Parathyroid adenoma (tissue), 2 donors: ENCODE results near the gene RNU1-4.
"Not testable (repeated sequence)": the region's sequence is repeated elsewhere in the genome, so short reads cannot be mapped to it uniquely, and the experiment has no call there.

ENCODE experiments used
- H2AFZ ChIP-seq: fragments of 300-600 bp; sonication (generic); one replicate; pipeline ENCODE4 v1.7.0; 2017; ENCODE audit warnings: antibody characterized with exemption, mild to moderate bottlenecking
- H3K27ac ChIP-seq: fragments of 300-600 bp; sonication (generic); one replicate; pipeline ENCODE4 v1.7.0; 2017
- H3K27me3 ChIP-seq: fragments of 300-600 bp; sonication (generic); one replicate; pipeline ENCODE4 v1.7.0; 2017; ENCODE audit warnings: low read length; ENCODE audit not compliant: control insufficient read depth, insufficient read depth
- H3K36me3 ChIP-seq: fragments of 300-600 bp; sonication (generic); one replicate; pipeline ENCODE4 v1.7.0; 2017; ENCODE audit warnings: low read length; ENCODE audit not compliant: control insufficient read depth, insufficient read depth
- H3K4me1 ChIP-seq: fragments of 300-600 bp; sonication (generic); one replicate; pipeline ENCODE4 v1.7.0; 2017; ENCODE audit warnings: control low read depth
- H3K4me2 ChIP-seq: fragments of 300-600 bp; sonication (generic); one replicate; pipeline ENCODE4 v1.7.0; 2017; ENCODE audit warnings: low read length
- H3K4me3 ChIP-seq: fragments of 300-600 bp; sonication (generic); one replicate; pipeline ENCODE4 v1.7.0; 2017; ENCODE audit warnings: low read depth, low read length
- H3K79me2 ChIP-seq: fragments of 300-600 bp; sonication (generic); one replicate; pipeline ENCODE4 v1.7.0; 2017; ENCODE audit warnings: control low read depth
- H3K9ac ChIP-seq: fragments of 300-600 bp; sonication (generic); one replicate; pipeline ENCODE4 v1.7.0; 2017; ENCODE audit warnings: mild to moderate bottlenecking
- H3K9me3 ChIP-seq: fragments of 300-600 bp; sonication (generic); one replicate; pipeline ENCODE4 v1.7.0; 2017; ENCODE audit warnings: low read length; ENCODE audit not compliant: control insufficient read depth
- donor health status: primary hyperparathyroidism.

Gene RNU1-4

GRCh38 chr1:16740047-16740964 is at the start of gene RNU1-4:
Gene RNU1-4 (plus strand): TSS chr1:16740516.
- not testable (repeated sequence) for H3K79me2 ChIP-seq, H3K9me3 ChIP-seq, H3K27ac ChIP-seq, H3K27me3 ChIP-seq, H3K4me3 ChIP-seq, H3K9ac ChIP-seq, H2AFZ ChIP-seq, H3K36me3 ChIP-seq, H3K4me2 ChIP-seq, H3K4me1 ChIP-seq

- not testable (repeated sequence) for H3K27me3 ChIP-seq, H3K36me3 ChIP-seq, H3K9ac ChIP-seq, H3K9me3 ChIP-seq, H3K4me3 ChIP-seq, H2AFZ ChIP-seq, H3K79me2 ChIP-seq, H3K27ac ChIP-seq, H3K4me1 ChIP-seq, H3K4me2 ChIP-seq
These were observed 49.2 kb upstream of the RNU1-4 start for GRCh38 chr1:16690971-16691682.

GRCh38 chr1:16692283-16692682 is 48.0 kb upstream of the RNU1-4 start:
- not testable (repeated sequence) for H3K4me3 ChIP-seq, H3K4me2 ChIP-seq, H3K9me3 ChIP-seq, H3K9ac ChIP-seq, H3K27me3 ChIP-seq, H3K36me3 ChIP-seq, H2AFZ ChIP-seq, H3K4me1 ChIP-seq, H3K27ac ChIP-seq, H3K79me2 ChIP-seq

- H3K4me3 ChIP-seq, H3K27me3 ChIP-seq: not testable (repeated sequence)
These were observed 47.4 kb upstream of the RNU1-4 start for GRCh38 chr1:16692717-16693448.

GRCh38 chr1:16693449-16694307 is 46.6 kb upstream of the RNU1-4 start:
- not testable (repeated sequence) for H3K9ac ChIP-seq, H3K79me2 ChIP-seq, H3K4me3 ChIP-seq

More at GRCh38 chr1:16692717-16693448, 47.4 kb upstream of the RNU1-4 start:
- not testable (repeated sequence) for H3K36me3 ChIP-seq, H2AFZ ChIP-seq, H3K27ac ChIP-seq, H3K79me2 ChIP-seq, H3K4me2 ChIP-seq, H3K9ac ChIP-seq, H3K4me1 ChIP-seq, H3K9me3 ChIP-seq

GRCh38 chr1:16694308-16694702 is 46.0 kb upstream of the RNU1-4 start:
- not testable (repeated sequence) for H2AFZ ChIP-seq, H3K9me3 ChIP-seq, H3K9ac ChIP-seq, H3K27me3 ChIP-seq, H3K4me3 ChIP-seq, H3K27ac ChIP-seq, H3K4me2 ChIP-seq, H3K36me3 ChIP-seq, H3K79me2 ChIP-seq, H3K4me1 ChIP-seq

More at GRCh38 chr1:16693449-16694307, 46.6 kb upstream of the RNU1-4 start:
- not testable (repeated sequence) for H3K4me1 ChIP-seq, H3K9me3 ChIP-seq, H3K27ac ChIP-seq, H3K27me3 ChIP-seq, H3K36me3 ChIP-seq, H2AFZ ChIP-seq, H3K4me2 ChIP-seq

GRCh38 chr1:16696507-16697150 is 43.7 kb upstream of the RNU1-4 start:
- H3K27me3 ChIP-seq, H3K36me3 ChIP-seq, H3K4me3 ChIP-seq, H3K9ac ChIP-seq, H3K4me1 ChIP-seq, H3K9me3 ChIP-seq, H3K4me2 ChIP-seq, H2AFZ ChIP-seq, H3K79me2 ChIP-seq: not testable (repeated sequence)
- peak overlapping the region; percentile 79 for H3K27ac ChIP-seq

- not testable (repeated sequence) for H3K4me3 ChIP-seq, H3K36me3 ChIP-seq, H3K79me2 ChIP-seq, H3K9me3 ChIP-seq, H2AFZ ChIP-seq, H3K27me3 ChIP-seq, H3K4me1 ChIP-seq, H3K4me2 ChIP-seq, H3K9ac ChIP-seq
- peak overlapping the region; percentile 79 for H3K27ac ChIP-seq
These were observed 43.2 kb upstream of the RNU1-4 start for GRCh38 chr1:16697152-16697551.

- not testable (repeated sequence) for H3K9me3 ChIP-seq, H3K9ac ChIP-seq, H2AFZ ChIP-seq, H3K79me2 ChIP-seq, H3K4me3 ChIP-seq, H3K4me1 ChIP-seq, H3K4me2 ChIP-seq, H3K36me3 ChIP-seq, H3K27ac ChIP-seq, H3K27me3 ChIP-seq
These were observed 40.9 kb upstream of the RNU1-4 start for GRCh38 chr1:16699440-16699839.
